Measurements from ENCODE around the gene CDCA5.
A peak's percentile ranks its signal among the peaks of the same experiment; 100 is the strongest.

The CDCA5 gene

DNA sequence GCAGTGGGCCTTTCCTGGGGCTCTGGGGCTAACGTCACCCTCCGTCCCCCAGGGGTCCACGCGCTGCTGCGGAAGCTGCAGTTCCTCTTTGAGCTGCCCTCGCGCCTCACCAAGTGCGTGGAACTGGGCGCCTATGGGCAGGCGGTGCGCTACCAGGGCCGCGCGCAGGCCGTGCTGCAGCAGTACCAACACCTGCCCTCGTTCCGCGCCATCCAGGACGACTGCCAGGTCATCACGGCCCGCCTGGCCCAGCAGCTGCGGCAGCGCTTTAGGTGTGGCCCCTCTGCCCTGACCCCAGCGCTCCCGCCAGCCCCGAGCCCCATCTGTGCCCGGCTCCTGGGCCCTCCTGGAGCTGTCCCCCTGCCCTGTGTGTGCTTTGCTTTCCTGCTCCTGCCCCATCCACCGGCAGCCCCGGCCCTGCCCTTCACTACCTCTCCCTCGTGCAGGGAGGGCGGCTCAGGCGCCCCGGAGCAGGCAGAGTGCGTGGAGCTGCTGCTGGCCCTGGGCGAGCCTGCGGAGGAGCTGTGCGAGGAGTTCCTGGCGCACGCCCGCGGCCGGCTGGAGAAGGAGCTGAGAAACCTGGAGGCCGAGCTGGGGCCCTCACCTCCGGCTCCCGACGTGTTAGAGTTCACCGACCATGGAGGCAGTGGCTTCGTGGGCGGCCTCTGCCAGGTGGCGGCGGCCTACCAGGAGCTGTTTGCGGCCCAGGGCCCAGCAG, 24.1 kb upstream of the CDCA5 start:
- no peak for DNase-seq (ENCODE audit: low spot score)

DNA sequence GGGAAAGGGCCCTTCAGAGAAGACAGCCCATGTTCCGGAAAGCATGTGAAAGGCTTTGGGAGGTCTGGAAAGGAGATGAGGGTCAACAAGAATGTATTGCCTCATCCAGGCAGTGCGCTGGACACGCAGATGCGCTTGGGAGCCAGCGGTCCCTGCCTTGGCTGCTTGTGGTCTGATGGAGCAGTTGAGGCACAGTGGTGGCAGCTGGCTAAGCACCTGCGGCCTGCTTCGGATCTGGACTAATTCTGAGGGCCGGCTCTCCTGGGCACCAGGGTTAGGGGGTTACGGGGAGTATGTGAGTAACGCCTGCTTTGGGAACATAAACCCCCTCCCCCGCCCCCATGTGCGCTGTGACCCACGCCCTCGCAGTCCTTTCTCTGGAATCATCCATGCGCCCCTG, 23.2 kb upstream of the CDCA5 start:
- DNase-seq (ENCODE audit: low spot score): no peak

DNA sequence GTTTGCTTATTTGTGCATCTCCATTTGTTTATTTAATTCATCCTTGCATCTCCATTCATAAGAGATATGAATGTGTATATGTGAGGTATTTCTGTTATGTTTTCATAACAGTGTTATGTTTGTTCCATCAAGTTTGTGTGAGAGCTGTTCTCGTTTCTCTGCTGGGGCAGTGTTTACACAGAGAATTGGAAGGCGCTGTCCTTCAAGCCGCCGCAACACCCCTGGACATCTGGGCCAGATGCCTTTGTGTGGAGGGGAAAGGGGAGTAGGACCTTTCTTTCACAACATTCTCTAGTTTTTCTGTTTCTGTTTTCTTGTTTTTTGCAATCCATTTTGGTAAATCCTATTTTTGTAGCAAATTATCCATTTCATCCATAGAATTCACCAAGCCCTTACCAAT, 20.8 kb upstream of the CDCA5 start:
- DNase-seq (ENCODE audit: low spot score): no peak

DNA sequence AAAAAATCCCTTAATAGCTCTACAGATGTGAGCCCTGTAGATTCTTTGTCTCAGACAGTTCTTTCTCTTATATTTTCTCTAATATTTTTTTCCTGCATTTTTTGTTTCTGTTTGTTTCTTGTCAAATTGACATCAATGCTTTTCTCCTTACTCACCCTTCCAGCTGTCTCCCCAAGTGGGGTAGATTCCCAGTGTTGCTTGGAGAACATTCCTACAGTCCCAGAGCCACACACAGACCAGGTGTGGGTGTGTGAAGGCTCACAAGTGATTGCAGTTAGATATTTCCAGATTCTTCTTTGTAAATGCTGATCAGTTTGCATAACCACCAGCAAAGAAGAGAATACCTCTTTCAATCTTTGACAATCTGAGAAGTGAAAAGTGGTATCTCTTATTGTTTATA, 19.6 kb upstream of the CDCA5 start:
- DNase-seq (ENCODE audit: low spot score): no peak

DNA sequence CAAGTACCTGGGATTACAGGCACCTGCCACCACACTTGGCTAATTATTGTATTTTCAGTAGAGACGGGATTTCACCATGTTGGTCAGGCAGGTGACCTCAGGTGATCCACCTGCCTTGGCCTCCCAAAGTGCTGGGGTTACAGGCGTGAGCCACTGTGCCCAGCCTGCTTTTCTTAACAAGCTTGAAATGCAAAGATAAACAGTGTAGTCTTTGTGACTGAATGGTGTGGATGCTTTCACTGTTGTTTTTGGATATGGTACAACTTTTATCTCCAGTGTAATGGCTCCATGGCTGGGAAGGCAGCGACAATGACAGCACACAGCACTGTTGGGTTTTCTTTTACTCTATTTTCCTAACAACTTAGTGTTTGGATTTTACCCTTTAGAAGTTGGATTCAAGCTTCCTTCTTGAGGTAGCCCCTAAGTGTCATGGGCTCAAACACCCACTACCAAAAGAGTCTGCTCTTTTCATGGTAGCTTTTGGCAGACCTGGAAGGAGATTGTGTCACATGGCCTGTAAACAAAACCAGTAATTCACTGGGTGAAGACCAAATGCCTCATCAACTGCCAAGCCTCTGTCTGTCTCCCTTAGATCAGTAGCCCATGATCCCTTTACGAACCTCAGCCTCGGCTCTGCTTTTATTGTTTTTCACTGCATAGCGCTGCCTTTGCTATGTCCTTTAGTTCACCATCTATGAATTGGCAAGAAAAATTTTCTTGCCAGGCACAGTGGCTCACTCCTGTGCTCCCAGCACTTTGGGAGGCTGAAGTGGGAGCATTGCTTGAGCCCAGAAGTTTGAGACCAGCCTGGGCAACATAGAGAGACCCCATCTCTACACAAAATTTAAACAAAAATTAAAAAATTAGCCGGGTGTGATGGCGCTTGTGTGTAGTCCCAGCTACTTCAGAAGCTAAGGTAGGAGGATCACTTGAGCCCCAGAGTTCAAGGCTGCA, 18.6 kb upstream of the CDCA5 start:
- DNase-seq (ENCODE audit: low spot score): no peak

DNA sequence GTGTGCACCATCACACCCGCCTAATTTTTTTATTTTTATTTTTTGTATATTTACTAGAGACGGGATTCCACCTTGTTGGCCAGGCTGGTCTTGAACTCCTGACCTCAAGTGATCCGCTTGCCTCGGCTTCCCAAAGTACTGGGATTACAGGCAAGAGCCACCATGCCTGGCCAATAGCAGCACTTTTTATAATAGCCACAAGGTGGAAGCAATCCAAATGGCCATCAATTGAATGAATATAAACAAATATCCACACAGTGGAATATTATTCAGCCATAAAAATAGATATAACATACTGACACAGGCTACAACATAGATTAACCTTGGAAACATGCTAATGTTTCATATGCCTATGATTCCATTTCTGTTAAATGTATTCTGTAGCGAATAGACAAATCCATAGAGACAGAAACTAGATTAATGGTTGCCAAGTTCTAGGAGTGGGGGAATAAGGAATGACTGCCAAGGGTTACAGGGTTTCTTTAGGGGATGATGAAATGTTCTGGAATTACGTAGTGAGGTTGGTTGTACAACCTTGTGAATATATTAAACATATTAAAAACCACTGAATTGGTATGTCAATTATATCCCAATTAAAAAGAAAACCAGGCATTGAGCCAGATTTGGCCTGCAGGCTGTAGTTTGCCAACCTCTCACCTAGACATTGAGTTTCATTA, 17.0 kb upstream of the CDCA5 start:
- DNase-seq (ENCODE audit: low spot score): no peak

DNA sequence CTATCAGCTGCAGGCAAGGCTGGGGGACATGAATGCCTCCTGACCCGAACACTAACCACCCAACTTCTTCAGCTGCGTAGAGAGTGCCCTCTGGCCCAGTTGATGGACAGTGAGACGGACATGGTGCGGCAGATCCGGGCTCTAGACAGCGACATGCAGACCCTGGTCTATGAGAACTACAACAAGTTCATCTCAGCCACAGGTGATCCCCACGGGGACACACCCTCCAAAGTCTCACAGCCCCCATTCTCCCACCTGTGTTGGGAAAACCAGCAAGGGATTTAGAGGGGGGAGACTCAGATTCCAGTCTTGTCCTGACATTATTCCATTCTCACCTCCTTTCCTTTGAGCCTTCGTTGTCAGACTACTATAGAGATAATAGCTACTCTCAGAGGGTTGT, 13.1 kb upstream of the CDCA5 start:
- DNase-seq (ENCODE audit: low spot score): no peak

DNA sequence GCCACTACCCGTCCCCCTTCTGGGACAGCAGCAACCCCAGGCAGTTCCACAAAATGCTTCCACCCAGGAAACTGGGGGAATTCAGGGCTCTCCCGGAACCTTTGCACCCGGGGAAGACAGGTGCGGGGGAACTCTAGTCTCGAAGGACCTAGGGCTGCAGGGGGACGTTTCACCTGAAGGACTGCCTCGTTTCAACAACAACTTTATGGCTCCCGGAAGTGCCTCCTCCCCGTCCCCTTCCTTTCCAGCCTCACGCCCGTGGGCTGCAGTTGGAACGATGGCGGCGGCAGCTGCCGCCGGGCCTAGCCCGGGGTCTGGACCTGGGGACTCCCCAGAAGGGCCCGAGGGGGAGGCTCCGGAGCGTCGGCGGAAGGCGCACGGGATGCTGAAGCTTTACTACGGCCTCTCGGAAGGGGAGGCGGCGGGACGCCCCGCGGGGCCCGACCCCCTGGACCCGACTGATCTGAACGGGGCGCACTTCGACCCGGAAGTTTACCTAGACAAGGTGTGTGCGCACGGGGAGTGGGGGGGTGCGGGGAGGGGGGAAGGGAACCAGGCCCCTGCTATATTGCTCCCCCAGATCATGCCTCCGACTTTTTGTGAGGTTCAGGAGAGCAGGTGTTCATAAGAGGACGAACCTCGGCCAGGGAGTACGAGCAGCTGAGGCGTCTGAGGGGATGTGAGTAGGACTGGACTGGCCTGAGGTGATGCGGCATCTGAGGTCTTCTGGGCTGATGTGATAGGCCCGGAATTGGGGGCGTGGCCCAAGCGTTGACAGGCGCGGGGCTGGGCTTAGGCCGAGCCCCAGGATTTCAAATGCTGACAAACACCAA, 12.3 kb upstream of the CDCA5 start, which contains the start of gene VPS51:
VPS51 (plus strand) TSS at position 241 of the 833 bp plus-strand sequence; CDS start at position 278, 37 bp downstream.
- peak; percentile 88 for DNase-seq (ENCODE audit: low spot score)

DNA sequence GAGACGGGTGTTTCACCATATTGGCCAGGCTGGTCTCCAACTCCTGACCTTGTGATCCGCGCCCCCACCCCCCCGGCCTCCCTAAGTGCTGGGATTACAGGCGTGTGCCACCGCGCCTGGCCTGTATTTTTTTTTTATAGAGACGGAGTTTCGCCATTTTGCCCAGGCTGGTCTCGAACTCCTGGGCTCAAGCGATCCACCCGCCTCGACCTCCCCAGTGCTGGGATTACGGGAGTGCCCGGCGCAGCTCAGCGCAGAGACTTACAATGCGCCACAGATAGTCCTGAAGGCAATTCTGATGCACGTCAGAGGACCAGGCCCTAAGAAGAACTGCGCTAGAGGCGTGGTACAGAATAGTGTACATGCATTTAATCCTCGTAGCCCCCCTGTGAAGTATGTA, 11.6 kb upstream of the CDCA5 start:
- DNase-seq (ENCODE audit: low spot score): no peak

DNA sequence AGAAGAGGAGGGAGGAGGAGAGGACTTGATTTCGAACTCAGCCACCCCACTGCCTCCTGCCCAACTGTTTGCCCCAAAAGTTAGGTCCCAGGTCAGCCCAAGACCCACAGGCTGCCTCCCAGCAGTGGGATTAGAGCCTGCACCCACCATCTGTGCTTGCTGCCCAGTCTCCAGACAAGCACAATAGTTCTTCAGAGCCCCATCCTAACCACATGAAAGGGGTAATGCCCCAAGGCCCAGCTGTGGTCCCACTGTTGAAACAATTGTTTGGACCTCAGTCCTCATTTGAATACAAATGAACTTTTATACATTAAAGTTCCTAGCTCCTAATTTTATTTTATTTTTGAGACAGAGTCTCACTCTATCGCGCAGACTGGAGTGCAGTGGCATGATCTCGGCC, 6.8 kb upstream of the CDCA5 start:
- DNase-seq (ENCODE audit: low spot score): no peak

DNA sequence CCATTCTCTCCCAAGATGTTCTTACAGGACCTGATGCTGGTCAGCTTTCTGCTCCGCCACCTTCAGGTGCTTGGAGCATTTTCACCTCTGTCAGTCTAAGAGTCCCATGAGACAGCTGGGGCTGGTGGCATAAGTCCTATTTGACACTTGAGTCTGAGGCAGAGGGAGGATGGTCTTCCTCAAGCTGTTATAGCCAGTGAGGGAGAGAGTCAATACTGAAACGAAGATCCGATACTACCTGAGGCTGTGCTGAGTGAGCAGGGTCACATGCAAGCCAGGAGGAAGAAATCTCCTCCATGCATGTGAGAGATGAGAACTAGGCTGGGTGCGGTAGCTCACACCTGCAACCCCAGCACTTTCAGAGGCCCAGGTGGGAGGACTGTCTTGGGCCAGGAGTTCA, 5.8 kb upstream of the CDCA5 start:
- DNase-seq (ENCODE audit: low spot score): no peak

DNA sequence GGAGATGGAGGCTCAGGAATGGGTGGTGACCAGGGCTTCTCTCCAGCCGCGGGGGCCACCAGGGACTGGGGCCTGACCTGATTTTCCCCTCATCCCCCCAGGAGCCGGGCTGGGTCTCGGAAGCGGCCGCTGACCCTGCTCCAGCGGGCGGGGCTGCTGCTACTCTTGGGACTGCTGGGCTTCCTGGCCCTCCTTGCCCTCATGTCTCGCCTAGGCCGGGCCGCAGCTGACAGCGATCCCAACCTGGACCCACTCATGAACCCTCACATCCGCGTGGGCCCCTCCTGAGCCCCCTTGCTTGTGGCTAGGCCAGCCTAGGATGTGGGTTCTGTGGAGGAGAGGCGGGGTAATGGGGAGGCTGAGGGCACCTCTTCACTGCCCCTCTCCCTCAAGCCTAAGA, 4.0 kb upstream of the CDCA5 start:
- DNase-seq (ENCODE audit: low spot score): no peak

DNA sequence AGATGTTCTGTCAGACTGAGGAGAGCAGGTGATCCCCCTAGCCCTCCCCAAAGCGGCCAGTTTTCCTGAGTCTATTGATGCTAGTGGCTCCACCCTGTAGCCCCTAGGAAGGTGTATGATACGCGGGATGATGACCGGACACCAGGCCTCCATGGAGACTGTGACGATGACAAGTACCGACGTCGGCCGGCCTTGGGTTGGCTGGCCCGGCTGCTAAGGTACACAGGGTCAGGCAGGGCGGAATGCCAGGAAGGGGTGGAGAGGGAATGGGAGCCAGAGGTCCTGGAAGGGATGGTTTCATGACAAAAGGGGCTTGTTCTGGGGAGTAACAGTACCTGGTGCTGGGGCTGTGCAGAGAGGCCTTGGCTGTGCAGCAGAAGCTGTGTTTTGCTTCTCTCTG, 3.4 kb upstream of the CDCA5 start:
- DNase-seq (ENCODE audit: low spot score): no peak

DNA sequence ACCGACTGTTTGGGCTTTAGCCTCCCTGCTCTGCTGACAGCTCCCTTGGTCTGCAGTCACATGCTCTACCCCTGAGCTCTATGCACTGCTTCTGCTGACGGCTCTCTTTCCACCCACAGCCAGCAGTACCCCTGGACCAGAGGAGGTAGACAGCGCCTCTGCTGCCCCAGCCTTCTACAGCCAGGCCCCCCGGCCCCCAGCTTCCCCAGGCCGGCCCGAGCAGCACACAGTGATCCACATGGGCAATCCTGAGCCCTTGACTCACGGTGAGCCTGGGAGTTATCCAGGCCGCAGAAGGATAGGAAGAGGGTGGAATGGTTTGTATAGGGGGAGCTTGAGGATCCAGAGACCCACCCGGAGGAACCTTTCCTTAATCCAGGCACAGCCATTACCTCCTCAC, 3.0 kb upstream of the CDCA5 start:
- no peak for DNase-seq (ENCODE audit: low spot score)

DNA sequence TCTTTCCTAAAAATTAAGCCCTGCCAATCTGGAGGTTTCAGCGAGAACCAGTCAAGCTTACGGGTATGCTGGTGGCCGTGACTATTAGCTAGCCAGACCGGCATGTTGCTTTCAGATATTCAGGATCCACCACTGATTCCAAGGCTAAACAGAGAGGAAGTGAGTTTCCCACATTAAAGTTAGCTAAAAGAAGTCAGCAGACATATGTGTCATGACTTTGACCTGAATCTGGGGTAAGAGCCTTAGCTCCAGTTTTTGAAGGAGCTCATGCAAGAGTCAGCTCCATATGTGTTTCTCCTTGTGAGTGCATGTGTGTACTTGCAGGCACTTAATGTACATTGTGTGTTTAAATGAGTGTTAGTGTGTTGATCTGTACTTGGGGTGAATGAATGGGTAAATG, 1.6 kb upstream of the CDCA5 start:
- DNase-seq (ENCODE audit: low spot score): no peak

DNA sequence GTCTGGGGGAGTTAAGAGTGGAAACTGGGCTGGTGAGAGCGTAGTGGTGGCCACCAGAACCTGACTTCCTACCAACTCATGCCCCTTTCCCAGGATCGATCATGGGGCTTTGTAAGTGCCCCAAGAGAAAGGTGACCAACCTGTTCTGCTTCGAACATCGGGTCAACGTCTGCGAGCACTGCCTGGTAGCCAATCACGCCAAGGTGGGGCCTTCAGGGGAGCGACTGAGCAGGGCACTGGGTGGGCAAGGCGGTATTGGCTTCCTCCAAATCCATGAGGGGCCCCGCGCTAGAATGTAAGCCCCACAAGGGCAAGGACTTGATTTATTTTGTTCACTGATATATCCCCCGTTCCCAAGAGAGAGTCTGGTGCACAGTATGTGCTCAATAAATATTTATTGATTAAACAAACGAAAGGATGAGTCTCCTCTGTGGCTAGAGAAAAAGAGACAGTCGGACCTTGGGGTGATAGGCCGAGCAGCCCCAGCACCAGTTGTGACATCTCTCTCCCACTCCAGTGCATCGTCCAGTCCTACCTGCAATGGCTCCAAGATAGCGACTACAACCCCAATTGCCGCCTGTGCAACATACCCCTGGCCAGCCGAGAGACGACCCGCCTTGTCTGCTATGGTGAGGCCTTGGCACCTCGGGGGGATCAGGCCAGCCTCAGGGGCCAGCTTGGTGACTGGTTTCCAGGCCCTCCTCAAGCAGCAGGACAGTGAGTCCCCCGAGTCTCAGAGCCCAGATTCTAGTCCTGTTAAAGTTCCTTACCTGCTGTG, 947 bp upstream of the CDCA5 start:
- no peak for DNase-seq (ENCODE audit: low spot score)

DNA sequence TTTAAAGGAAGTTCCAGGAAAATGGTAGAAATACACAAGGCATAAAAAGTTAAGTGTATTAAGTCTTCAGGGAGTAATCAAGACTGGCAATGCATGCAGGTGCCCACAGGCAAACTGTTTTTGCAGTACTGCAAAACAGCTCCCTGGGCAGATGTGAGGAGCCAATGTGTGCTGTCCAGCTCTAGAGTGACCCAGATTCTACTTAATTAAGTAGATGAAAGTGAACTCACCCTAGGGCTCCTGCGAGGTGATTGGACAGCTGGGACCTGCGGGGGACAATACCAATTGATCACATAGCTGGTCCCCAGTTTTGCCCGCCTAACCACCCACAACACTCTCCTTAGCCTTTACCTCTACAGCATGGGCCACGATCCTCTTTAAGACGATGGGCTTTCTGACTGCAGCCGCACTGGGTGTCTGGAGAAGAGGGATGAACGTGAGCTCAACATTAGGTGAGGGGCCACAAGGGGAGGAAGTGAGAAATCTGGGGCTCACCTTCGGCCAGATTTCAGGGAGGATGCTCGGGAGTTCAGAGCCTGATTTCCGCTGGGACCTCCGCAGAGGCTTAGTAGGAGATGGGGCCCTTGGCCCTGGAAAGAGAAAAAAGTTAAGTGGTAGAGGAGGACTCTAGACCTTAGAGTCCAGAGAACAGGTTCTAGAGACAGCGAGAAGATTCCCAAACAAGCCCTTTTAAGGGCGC, 556 bp downstream of the CDCA5 start:
- no peak for DNase-seq (ENCODE audit: low spot score)

DNA sequence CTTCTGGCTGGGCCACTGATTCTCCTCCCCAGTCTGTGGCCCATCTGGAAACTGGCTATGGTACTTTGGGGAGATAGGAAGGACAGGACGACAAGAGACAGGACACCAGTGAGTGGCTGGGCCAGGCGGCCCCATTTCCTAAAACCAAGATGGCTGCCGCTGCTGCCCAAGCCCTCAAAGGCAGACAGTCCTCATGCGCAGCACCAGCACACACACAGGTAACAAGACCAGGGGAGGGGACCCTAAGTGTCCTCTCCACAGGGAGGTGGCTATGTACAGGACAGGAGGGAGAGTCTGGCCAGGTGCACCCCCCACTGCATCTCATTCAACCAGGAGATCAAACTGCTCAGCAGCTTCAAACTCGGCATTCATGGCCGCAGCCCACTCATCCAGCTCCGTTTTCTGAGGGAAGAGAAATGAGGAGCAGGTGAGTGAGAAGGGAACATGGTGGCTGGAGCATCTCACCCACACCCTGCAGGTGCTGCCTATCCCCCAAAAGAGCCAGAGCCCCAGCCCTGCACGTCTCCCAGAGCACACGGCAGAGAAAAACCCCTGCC, 5.0 kb downstream of the CDCA5 start:
- DNase-seq (ENCODE audit: low spot score): no peak

DNA sequence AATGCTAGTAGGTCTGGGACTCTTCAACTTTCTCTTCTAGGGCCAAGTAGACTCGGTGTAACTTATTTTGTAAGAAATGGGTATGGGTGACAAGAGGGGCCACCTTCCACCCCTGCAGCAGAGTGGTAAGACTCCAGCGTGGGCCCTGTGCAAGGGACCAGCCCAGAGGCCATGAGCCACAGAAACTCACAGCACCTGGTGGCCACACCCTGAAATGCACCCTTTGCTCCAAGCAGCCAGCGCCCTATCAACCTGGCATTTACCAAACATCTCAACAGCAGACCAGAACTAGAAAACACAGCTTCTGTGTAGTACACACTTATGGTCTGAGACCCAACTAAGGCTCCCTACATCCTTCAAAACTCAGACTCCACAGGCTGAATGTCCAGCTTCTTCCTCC, 5.7 kb downstream of the CDCA5 start:
- DNase-seq (ENCODE audit: low spot score): peak; percentile 79

DNA sequence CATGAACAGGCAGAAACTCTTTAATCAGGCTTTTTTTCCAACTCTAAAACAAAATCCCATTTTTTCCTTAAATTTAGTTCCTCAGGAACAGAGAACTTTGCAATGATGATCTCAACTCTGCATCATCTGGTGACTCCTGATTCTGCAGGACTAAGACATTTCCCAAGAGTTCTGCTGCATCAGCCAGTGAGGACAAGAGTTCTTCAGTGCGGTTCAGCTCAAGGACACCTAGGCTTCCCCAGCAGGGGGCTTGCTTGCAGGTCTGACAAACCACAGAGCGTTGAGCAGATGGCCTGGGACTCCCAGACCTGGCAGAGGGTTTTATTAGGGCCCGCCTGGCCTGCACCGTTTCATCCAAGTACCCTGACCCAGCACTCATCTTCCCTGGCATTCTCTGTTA, 6.4 kb downstream of the CDCA5 start:
- DNase-seq (ENCODE audit: low spot score): no peak
